Chondrocyte (in vitro differentiated cells): ENCODE results near the gene MKRN2. TPM values are rescaled to one million over a fixed set of nuclear protein-coding genes. Genes with fewer than 3 reads are reported as not detected.

Source experiments
- DNase-seq: peaks from one replicate; pipeline ENCODE4 v3.0.0; 2021; ENCODE audit warnings: mixed read lengths, low spot score
- H3K27ac Mint-ChIP-seq: one replicate; pipeline ENCODE4 v1.8.0; 2021; ENCODE audit warnings: mild to moderate bottlenecking, moderate library complexity, mixed read lengths; ENCODE audit not compliant: unreplicated experiment
- H3K27me3 Mint-ChIP-seq: 2 replicates; pipeline ENCODE4 v1.8.0; 2021; ENCODE audit warnings: low read depth, mixed read lengths
- H3K36me3 Mint-ChIP-seq: 2 replicates; pipeline ENCODE4 v1.8.0; 2021; ENCODE audit warnings: low read depth, mixed read lengths
- H3K4me1 Mint-ChIP-seq: 2 replicates; pipeline ENCODE4 v1.8.0; 2021; ENCODE audit warnings: low read depth, mild to moderate bottlenecking, mixed read lengths
- H3K4me3 Mint-ChIP-seq: one replicate; pipeline ENCODE4 v1.8.0; 2021; ENCODE audit warnings: mild to moderate bottlenecking, moderate library complexity, mixed read lengths; ENCODE audit not compliant: unreplicated experiment
- H3K9me3 Mint-ChIP-seq: 2 replicates; pipeline ENCODE4 v1.8.0; 2021; ENCODE audit warnings: low read depth, mixed read lengths
- total RNA-seq: library from RNA; stranded (reverse); gene quantifications from 3 replicates; pipeline ENCODE4 v1.2.1, GENCODE V29; 2021
- TF ChIP-seq, protein P1 (sequence below): fragments of 200-600 bp; sonication (generic); IDR thresholded peaks from 2 replicates; pipeline ENCODE4 v1.5.0; 2021; ENCODE audit warnings: antibody characterized with exemption, mild to moderate bottlenecking, moderate library complexity

The MKRN2 gene
- total RNA-seq, 1 donor from 2014 or later = 36.2 TPM

DNA sequence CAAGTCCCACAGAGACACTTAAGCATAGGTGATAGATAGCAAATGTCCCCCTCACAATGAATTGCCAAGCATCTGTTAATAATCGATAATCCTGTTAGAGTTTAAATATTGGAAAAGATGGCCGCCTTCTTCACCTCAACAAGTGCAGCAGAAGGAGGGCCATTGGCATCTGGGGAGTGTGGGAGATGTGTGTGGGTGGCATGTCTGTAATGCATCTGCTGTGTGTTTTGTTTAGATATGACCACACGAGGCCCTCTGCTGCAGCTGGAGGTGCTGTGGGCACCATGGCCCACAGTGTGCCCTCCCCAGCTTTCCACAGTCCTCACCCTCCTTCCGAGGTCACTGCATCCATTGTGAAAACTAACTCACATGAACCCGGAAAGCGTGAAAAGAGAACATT, 12.9 kb downstream of the MKRN2 start:
- no peaks in the 10 kb centered on the region for H3K27me3 Mint-ChIP-seq
- H3K4me1 Mint-ChIP-seq = peaks cover 29% of the 10 kb centered on the region
- no peak for DNase-seq
- H3K27ac Mint-ChIP-seq = no peak overlapping the region
- H3K4me3 Mint-ChIP-seq = no peak overlapping the region
- H3K9me3 Mint-ChIP-seq = peaks cover 6% of the 10 kb centered on the region
- TF ChIP-seq, protein P1, sequence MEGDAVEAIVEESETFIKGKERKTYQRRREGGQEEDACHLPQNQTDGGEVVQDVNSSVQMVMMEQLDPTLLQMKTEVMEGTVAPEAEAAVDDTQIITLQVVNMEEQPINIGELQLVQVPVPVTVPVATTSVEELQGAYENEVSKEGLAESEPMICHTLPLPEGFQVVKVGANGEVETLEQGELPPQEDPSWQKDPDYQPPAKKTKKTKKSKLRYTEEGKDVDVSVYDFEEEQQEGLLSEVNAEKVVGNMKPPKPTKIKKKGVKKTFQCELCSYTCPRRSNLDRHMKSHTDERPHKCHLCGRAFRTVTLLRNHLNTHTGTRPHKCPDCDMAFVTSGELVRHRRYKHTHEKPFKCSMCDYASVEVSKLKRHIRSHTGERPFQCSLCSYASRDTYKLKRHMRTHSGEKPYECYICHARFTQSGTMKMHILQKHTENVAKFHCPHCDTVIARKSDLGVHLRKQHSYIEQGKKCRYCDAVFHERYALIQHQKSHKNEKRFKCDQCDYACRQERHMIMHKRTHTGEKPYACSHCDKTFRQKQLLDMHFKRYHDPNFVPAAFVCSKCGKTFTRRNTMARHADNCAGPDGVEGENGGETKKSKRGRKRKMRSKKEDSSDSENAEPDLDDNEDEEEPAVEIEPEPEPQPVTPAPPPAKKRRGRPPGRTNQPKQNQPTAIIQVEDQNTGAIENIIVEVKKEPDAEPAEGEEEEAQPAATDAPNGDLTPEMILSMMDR = no peak
- H3K36me3 Mint-ChIP-seq = peaks cover 45% of the 10 kb centered on the region

DNA sequence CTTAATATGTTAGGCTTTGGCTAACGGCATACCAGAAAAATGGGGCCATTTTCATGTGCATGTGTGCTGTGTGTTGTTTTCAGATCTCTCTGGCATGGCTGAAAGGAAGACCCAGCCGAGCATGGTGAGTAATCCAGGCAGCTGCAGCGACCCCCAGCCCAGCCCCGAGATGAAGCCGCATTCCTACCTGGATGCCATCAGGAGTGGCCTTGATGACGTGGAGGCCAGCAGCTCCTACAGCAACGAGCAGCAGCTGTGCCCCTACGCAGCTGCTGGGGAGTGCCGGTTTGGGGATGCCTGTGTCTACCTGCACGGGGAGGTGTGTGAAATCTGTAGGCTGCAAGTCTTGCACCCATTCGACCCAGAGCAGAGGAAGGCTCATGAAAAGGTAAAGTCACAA, 15.1 kb downstream of the MKRN2 start:
- Mint-ChIP-seq H3K27ac (no peak overlapping the region), H3K4me3 (no peak overlapping the region), H3K36me3 (peaks cover 49% of the 10 kb centered on the region), H3K27me3 (no peaks in the 10 kb centered on the region), H3K4me1 (peaks cover 20% of the 10 kb centered on the region), H3K9me3 (no peaks in the 10 kb centered on the region)
- no peak for DNase-seq
- TF ChIP-seq, protein P1 = no peak

DNA sequence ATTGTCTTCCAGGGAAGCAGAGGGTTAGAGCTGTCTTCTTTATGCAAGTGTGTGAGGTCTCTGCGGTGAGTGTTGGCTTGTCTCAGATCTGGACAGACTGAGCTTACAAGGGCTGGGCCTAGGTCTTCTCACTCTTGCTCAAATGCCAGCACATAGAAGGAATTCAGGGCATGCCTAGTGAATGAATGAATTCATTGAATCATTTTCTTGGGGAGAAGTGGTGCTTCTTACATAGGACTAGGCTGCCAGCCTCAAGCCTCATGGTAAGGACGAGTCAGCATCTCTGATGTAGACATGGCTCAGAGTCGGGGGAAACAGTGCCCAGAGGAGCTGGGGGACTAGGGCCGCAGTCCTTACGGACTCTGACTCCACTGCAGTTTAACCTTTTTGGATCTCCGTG, 17.2 kb downstream of the MKRN2 start:
- H3K9me3 Mint-ChIP-seq = no peaks in the 10 kb centered on the region
- peaks cover 51% of the 10 kb centered on the region for H3K36me3 Mint-ChIP-seq
- peaks cover 12% of the 10 kb centered on the region for H3K4me1 Mint-ChIP-seq
- H3K27ac Mint-ChIP-seq = no peak overlapping the region
- no peaks in the 10 kb centered on the region for H3K27me3 Mint-ChIP-seq
- TF ChIP-seq, protein P1 = no peak
- H3K4me3 Mint-ChIP-seq = no peak overlapping the region
- no peak for DNase-seq

DNA sequence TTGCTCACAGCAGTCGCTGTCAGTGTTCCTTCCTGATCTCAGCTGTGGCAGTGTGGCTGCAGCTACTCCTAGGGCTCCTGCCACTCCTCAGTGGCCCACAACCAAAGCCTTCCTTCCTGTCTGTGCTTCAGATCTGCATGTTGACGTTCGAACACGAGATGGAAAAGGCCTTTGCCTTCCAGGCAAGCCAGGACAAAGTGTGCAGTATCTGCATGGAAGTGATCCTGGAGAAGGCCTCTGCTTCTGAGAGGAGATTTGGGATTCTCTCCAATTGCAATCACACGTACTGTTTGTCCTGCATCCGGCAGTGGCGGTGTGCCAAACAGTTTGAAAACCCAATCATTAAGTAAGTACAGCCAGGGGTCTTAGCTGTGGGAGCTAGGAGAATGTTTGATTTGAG, 17.8 kb downstream of the MKRN2 start:
- Mint-ChIP-seq H3K36me3 (peaks cover 48% of the 10 kb centered on the region), H3K4me3 (no peak overlapping the region)

DNA sequence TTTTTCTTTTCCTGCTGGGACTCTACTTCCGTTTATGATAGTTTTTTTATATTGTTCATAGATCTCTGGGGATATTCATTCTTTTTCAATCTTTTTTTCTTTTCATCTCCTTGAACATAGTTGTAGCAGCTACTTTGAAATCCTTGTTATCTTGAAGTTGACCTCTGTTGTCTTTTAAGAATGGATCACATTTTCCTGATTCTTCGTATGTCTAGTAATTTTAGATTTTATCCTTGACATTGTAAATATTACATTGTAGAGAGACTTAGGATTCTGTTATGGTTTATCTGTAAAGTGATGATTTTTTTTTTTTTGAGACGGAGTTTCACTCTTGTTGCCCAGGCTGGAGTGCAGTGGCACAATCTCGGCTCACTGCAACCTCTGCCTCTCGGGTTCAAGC, 20.5 kb downstream of the MKRN2 start:
- Mint-ChIP-seq H3K9me3 (no peaks in the 10 kb centered on the region), H3K4me1 (peaks cover 9% of the 10 kb centered on the region), H3K27ac (no peak overlapping the region), H3K27me3 (no peaks in the 10 kb centered on the region), H3K36me3 (peaks cover 43% of the 10 kb centered on the region), H3K4me3 (no peak overlapping the region)
- TF ChIP-seq, protein P1 = no peak
- no peak for DNase-seq

More for the DNA sequence above, 17.8 kb downstream of the MKRN2 start:
- DNase-seq = no peak
- Mint-ChIP-seq H3K27me3 (no peaks in the 10 kb centered on the region), H3K4me1 (peaks cover 9% of the 10 kb centered on the region), H3K9me3 (no peaks in the 10 kb centered on the region), H3K27ac (no peak overlapping the region)
- TF ChIP-seq, protein P1 = no peak
